GM12875 (cell line): ENCODE data around the gene ZBTB7B.

Experiments
- H3K4me3 ChIP-seq: one replicate; pipeline ENCODE4 v1.5.1; 2011; ENCODE audit warnings: low read depth, low read length, control low read depth
- TF ChIP-seq, protein P1 (sequence below): IDR thresholded peaks from 2 replicates; pipeline ENCODE4 v1.5.1; 2011; ENCODE audit warnings: low read depth, mild to moderate bottlenecking, control low read depth, inconsistent platforms, low read length, moderate library complexity, borderline replicate concordance; ENCODE audit not compliant: insufficient read depth

The ZBTB7B gene

DNA sequence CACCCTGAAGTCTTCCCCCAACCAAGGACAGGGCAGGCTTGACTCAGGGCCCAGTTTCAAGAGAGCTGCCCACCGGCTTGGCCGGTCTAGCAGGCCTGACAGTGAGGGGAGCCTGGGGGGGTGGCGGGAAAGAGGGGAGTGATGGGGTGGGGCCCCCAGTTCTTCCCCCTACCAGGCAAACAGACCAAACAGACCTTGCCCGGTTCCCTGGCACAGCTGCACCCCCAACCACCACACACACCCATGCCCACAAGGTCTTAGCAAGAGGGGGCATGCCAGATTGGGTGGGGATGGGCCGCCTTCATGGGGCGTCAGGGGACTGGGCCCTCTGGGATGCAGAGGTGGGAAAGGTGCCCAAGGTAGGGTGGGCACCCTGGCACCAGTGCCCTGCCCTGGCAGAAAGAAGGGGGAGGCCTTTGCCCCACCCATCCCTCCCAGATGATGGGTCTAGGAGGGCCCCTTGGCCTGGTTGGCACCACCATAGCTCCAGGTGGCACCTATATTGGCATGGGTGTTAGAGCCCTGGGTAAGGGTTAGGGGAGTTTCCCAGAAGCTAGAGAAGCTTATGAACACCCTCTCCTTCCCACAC, 8.9 kb downstream of the ZBTB7B start:
- no peak overlapping the region for H3K4me3 ChIP-seq
- TF ChIP-seq, protein P1, sequence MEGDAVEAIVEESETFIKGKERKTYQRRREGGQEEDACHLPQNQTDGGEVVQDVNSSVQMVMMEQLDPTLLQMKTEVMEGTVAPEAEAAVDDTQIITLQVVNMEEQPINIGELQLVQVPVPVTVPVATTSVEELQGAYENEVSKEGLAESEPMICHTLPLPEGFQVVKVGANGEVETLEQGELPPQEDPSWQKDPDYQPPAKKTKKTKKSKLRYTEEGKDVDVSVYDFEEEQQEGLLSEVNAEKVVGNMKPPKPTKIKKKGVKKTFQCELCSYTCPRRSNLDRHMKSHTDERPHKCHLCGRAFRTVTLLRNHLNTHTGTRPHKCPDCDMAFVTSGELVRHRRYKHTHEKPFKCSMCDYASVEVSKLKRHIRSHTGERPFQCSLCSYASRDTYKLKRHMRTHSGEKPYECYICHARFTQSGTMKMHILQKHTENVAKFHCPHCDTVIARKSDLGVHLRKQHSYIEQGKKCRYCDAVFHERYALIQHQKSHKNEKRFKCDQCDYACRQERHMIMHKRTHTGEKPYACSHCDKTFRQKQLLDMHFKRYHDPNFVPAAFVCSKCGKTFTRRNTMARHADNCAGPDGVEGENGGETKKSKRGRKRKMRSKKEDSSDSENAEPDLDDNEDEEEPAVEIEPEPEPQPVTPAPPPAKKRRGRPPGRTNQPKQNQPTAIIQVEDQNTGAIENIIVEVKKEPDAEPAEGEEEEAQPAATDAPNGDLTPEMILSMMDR = no peak

DNA sequence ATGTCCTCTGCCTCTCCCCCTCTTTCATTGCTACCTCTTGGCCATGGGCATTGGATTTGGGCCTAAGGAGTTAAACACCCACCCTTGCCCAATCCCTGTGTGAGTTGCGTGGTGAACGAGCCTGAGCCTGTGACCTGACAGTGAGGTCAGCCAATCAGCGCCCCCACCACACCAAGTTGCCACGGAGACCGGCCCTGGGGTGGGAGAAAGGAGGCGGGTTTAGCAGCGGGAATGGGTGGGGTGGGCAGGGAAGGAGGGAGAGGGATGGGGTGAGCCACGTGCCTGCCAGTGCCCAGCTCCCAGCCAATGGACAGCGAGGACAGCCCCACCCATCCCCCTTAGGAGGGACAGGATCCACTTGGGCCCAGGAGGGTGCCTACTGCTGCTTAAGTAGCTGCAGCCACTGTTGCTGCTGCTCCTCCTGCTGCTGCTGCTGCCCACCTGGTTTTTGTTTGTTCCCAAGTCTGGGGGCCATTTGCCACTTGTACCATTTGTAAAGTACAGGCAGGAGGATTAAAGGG, 9.5 kb downstream of the ZBTB7B start:
- TF ChIP-seq, protein P1 = no peak
- H3K4me3 ChIP-seq = no peak overlapping the region

- no peak overlapping the region for H3K4me3 ChIP-seq
- TF ChIP-seq, protein P1 = no peak
Observed at GRCh38 chr1:155012776-155013602, 10.4 kb downstream of the ZBTB7B start.

DNA sequence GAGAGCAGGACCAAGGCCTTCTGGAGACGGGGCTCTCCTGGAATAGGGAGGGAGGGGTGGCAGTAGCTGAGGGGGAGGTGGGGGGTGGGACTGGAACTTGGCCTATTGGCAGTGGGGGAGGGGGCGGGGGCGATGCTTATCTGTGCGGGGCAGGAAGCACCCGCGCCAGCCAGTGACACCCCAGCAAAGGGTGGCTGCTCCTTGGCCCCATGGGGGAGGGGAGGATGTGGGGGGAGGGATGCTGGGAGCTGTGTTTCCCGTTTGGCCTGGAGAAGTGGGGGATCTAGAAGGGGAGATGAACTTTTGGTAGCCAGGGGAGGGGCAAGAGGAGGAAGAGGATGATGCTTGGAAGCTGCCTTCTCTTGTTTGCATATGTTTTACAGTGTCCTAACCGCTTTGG, 11.0 kb downstream of the ZBTB7B start:
- TF ChIP-seq, protein P1 = no peak
- H3K4me3 ChIP-seq = no peak overlapping the region

- no peak overlapping the region for H3K4me3 ChIP-seq
- TF ChIP-seq, protein P1 = no peak
Observed at GRCh38 chr1:155014709-155015508, 12.3 kb downstream of the ZBTB7B start.

GRCh38 chr1:155015527-155016230, 13.1 kb downstream of the ZBTB7B start:
- TF ChIP-seq, protein P1 = no peak
- H3K4me3 ChIP-seq = no peak overlapping the region
